NCI-H1694 treated with DMSO at 0.1 percent for 48 hours (cell line): ENCODE measurements around the gene CRKL.

Source experiments
- DNase-seq: peaks from one replicate; lab custom pipeline; 2025; lab: John Stamatoyannopoulos, UW

Gene CRKL

DNA sequence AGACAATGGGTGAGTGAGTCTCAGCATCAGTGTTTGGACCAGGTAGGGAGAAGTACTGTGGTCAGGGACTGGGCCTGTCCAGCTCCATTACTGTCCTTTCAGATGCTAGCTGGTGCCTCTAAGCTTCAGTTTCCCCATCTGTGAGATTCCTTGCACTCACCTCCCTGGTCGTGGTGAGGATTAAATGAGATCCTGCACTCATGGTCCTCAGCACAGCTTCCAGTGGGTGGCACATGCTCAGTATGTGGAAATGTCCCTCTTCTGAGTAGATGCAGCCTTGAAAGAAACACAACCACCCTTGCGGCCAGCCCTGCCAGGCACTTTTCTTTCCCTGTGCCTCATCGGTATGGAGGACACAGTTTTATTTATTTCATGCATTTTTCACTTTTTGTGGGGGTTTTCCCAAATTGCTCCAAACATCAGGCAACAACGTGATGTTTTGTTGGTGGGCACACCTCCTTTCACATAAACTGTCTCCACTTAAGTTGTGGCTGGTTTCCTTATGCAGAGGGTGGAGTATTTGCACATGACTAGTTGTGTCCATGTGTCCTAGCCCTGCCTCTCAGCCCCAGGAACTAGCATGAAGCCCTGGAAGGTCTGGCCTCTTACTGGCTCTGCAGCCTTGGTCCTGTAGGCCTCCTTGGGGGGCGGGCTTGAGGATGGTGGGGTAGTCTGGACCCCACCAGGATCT, 66.0 kb downstream of the CRKL start:
- DNase-seq = no peak

DNA sequence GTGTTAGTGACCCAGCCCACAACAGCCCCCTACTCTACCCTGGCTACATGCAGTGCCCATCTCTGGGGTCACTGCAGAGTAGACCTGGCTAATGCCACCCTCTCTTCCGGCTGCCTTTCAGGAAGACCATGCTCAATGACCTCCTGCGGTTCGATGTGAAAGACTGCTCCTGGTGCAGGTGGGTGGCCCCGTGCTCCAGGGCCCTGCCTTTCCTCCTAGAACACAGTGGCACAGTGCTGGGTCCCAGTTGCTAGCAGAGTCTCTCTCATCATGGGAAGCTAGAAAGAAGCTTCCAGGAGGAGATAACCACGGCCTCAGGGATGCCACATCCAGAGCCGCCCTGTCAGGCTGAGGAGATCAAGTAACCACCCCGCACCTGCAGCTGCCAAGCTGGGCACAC, 68.5 kb downstream of the CRKL start:
- no peak for DNase-seq

DNA sequence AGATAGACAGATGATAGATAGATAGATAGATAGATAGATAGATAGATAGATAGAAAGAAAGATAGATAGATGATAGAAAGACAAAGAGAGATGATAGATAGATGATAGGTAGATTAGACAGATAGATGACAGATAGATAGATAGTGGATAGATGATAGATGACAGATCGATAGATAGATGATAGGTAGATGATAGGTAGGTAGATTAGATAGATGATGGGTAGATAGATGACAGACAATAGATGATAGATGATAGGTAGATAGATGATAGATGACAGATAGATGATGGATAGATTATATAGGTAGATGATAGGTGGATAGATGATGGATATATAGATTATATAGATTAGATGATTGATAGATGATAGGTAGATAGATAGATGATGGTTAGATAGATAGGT, 69.2 kb downstream of the CRKL start:
- DNase-seq = no peak

DNA sequence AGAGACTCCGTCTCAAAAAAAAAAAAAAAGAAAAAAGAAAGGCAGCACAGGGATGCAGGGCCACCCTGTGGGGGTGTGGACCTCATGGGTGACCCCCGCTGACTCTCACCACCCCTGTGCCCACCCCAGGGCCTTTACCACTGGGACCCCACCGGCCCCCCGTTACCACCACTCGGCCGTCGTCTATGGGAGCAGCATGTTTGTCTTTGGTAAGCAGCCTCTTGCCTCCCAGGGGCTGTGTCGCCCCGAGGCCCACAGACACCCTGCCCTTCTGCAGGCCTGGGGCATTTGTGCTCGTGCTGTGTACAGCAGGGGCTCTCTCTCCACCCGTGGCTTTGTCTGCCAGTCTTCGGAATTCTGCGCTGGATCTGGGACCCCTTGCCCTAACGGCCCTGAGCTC, 70.2 kb downstream of the CRKL start:
- DNase-seq = no peak

DNA sequence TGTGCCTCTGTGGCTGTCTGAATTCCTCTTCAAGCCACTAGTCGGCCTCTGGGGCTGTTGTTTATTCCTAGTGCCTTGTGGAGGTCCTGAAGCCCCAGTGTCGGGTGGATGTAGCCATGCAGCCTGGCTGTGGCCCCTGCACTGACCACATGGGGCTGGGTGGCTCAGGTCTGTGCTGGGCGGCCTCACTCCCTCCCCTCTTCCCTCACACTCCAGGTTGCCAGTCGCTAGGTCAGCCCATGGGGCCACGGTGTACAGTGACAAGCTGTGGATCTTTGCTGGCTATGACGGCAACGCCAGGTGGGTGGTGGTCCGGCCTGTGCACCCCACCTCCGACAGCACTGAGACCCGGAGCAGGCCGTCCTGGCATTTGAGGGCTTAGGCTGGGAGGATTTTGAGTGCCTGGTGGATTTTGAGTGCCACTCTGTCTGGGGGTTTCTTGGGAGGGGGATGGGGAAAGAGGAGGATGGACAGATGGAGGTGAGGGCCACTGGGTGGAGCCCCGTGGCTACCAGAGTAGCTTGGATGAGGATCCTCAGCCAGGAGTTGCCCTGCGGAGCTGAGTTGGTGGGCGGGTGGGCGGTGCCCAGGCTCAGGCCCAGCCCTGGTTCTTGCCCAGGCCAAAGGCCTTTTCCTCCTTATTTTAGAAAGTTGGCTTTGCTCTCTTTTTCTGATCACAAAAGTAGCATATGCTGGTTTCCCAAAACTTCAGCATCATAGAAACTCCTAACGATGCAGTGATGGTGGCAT, 71.5 kb downstream of the CRKL start:
- no peak for DNase-seq

DNA sequence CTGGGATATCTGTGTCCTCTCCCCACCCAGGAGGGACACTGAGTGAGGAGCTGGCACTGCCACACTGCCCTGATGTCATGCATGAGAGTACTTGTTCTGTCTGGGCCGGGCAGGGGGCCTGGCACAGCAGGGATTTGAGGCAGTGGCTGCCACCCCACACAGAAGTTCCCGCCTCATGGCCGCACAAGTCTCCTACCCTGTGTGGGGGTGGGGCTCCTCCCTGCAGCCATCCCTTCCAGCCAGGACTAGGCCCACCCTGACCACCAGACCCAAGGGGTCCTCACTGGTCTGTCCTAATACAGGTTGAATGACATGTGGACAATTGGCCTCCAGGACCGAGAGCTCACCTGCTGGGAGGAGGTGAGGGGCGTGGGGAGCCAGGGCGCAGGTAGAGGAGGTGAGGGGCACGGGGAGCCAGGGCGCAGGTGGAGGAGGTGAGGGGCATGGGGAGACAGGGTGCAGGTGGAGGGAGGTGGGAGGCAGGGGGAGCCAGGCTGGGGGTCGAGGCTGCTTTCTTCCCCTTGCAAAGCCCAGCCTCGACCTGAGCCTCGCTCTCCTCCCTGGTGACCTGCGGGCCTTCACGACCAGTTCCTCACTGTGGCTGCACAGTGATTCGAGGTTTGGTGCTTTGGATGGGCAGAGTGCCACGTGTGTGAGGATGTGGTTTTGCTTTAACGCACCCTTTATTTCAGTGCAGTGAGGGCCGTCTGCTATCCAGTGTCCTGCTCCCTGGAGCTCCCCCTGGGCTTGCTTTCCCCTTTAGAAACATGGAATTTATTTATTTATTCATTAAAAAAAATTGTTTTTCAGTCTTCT, 72.3 kb downstream of the CRKL start:
- DNase-seq = no peak

DNA sequence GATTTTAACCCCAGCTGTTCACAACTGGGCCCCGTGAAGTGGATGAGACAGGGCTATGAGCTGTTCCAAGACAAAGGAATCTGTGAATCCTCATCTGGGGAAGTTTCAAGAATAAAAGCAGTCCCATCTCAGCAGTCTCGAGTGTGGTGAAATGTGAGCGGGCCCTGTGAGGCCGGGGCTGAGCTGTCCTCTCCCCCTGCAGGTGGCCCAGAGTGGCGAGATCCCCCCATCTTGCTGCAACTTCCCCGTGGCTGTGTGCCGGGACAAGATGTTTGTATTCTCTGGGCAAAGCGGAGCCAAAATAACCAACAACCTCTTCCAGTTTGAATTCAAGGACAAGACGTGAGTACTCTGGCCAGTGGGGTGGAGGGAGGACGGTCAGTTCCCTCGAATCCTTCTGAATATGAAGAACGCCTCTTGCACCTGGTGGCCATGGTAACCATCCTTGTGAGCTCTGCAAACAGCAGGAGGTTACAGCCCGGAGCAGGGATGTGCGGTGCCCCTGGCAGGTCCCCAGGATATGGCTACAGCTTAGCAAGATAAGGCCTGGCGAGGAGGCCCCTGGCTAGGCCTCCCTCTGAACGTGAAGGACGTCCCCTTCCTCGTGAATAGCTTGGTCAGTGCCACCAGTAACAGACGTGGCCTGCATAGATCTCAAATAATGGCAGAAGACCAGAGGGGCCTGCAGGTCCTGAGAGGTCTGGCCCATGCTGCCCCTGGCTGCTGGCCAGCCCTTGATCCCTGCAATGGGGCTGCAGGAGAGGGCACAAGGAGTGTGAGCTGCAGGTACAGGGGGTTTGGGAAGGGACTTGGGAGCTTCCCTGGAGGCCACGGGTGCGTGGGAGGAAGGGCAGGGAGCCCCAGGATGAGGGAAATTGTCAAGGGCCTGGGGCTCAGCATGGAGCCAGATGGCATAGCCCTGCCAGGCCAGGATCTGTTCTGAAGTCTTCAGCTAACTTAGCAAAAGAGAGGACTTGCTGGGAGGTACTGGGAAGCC, 73.3 kb downstream of the CRKL start:
- no peak for DNase-seq

DNA sequence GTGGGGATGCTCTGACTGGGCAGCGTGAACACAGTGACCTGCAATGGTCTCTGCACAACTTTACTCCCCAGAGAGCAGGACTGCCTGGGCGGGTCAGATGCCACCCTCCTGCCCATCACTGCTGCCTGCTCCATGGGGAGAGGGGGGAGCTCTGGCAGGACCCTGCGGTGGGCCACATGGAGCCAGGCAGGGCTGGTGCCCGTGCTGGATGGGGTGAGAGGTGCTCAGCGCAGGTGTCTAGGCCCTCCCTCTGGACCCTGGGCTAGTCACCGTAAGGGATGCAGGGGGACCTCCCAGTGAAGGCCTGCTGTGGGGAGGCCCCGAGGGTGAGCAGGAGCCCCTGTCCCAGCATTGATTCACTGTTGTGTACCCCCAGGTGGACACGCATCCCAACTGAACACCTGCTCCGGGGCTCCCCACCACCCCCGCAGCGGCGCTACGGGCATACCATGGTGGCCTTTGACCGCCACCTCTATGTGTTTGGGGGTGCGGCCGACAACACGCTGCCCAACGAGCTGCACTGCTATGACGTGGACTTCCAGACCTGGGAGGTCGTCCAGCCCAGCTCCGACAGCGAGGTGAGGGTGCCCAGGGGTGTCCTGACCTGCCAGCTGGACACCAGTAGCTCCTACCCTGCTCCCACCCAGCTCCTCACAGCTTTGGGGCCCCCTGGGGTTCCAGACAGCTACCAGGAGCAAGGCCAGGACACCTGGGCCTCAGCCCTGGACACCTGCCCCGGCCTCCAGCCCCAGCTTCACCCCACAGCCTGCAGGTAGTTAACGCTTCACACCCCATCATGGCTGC, 74.2 kb downstream of the CRKL start:
- DNase-seq = no peak

DNA sequence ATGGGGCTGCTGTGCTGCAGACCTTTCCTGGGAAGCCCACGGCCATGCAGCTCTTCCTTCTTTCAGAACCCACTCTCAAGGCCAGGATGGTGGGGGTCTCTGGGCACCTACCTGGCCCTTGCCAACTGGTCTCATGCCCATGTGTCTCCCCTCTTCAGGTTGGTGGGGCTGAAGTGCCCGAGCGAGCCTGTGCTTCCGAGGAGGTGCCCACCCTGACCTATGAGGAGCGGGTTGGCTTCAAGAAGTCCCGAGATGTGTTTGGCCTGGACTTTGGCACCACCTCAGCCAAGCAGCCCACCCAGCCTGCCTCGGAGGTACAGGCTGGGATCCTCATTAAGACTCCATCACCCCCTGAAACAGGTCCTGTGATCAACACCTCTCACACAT, 74.8 kb downstream of the CRKL start:
- DNase-seq = no peak

DNA sequence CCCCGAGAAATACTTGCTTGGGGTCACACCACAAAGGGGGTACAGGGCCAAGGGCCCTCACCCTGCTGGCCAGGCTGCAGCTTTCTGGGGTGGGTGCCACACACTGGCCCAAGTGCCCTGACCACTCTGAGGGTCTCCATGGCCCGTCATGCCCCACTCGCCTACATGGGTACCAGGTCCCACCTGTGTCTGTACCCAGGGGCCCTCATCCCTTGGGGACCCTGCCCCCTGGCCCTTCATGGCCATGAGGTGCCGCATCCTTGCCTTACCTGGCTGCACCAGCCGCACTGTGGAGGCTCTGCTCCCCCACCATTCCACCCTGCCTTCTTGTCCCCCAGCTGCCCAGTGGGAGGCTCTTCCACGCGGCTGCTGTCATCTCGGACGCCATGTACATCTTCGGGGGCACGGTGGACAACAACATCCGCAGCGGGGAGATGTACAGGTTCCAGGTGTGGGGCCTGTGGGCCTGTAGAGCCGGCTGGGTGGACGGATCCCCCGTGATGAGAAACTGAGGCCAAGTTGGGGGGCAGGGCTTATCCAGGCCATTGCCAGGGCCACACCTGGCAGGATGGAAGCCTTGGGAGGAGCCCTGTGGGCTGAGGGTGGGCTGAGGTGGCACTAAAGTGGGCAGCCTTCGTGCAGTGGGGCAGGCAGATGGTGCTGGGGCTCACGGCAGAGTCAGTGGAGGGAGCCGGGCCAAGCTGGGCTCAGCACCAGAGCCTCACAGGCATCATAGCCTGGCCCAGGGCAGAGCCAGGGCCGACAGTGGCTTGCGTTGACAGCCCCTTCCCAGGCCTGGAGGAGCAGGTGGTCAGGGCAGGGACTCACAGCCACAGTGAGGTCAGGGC, 75.5 kb downstream of the CRKL start:
- no peak for DNase-seq

DNA sequence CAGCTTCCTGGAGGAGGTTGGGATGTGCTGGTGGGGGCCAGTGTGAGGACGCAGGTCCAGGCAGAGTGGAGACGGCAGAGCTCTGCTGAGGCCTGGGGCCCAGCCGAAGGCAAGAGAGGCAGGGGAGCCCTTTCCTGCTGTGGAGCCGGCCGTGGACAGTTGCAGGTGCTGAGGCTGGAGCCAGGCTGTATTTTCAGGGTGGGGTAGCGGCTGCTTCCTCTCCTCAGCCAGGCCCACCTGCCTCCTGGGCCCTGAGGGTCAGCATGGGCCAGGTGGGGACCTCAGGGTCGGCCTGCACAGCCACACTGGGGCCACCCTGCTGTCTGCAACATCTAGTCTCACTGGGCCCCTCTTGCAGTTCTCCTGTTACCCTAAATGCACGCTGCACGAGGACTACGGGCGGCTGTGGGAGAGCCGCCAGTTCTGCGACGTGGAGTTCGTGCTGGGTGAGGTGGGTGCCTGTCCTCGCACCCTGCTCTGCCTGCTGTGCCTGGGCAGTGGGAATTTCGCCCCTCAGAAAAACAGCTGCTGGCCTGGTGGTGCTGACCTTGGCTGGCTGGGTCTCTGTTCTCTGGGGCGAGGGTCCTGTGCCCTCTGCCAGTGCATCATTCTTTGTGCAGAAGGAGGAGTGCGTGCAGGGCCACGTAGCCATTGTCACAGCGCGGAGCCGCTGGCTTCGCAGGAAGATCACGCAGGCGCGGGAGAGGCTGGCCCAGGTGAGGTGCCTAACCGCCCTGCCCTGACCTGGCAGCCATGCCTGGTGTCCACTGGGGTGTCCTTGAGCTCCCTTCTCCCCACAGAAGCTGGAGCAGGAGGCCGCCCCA, 76.3 kb downstream of the CRKL start:
- DNase-seq = no peak

DNA sequence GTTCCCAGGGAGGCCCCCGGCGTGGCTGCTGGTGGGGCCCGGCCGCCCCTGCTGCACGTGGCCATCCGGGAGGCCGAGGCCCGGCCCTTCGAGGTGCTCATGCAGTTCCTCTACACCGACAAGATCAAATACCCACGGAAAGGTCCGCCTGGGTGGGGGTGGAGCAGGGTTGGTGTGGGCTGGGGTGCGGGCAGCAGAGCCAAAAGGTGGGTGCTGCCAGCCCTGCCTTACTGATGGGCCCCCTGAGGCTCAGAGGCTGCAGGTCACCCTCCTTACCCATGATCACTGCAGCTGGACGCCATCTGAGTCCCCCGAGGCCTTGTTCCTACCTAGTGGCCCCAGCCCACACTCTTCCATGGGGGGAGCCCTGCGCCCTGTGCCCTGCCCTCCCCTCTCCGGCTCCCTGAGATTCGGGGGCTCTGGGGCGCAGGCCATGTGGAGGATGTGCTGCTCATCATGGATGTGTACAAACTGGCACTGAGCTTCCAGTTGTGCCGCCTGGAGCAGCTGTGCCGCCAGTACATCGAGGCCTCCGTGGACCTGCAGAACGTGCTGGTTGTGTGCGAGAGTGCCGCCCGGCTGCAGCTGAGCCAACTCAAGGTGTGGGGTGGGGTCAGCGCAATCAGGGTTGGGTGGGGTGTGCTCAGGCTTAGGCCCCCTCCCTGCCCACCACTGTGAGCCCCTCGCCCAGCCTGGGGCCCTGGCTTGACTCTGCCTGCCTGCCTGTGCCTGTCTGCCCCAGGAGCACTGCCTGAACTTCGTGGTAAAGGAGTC, 77.1 kb downstream of the CRKL start:
- DNase-seq = no peak

DNA sequence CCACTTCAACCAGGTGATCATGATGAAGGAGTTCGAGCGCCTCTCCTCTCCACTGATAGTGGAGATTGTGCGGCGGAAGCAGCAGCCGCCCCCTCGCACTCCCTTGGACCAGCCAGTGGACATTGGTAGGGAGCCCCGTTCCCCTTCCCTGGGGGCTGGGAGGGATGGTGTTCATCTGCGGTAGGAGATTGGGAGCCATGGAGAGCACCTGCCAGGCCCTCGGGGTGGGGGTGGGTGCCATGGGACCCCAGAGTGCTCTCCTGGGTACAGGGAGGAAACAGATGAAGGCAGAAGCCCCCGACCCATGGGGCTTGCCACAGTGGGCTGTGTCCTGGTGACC, 77.7 kb downstream of the CRKL start:
- DNase-seq = no peak

DNA sequence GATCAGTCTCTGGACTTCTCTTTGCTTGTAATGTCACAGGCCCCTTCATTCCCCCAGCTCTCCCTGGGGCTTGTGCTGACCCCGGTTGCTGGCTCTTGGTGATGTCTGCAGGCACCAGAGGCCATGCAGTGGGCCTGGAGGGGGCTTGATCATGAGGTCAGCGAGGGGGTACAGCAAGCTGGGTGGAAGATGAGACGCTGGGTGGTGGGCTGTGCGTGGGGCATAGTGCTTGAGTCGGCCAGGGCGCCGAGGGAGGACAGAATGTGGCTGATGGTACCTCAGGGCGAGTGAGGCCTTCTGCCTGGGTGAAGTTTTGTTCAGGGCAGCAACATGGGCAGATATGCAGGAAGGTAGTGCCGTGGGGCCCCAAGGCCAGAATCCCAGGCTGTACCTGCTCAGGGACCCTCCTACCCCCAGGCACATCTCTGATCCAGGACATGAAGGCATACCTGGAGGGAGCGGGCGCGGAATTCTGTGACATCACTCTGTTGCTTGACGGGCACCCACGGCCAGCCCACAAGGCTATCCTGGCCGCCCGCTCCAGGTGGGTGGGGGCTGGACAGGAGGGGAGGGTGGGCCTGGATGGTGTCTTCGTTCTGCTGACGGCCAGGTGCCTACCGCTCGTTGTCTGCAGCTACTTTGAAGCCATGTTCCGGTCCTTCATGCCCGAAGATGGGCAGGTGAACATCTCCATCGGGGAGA, 78.3 kb downstream of the CRKL start:
- no peak for DNase-seq

DNA sequence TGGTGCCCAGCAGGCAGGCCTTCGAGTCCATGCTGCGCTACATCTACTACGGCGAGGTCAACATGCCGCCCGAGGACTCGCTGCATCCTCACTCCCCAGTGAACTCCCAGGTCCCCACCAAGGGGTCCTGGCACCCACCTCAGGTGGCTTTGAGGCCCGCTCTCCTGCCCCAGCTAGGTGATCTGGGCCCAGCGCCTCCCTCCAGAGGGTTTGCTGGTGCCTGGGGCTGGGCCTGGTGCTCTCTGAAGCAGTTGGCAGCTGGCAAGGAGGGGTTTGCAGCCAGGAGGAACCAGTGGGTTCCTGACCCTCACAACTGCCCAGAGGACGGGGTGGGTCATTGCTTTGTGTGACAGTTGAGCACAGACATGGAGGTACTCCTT, 78.8 kb downstream of the CRKL start:
- no peak for DNase-seq

DNA sequence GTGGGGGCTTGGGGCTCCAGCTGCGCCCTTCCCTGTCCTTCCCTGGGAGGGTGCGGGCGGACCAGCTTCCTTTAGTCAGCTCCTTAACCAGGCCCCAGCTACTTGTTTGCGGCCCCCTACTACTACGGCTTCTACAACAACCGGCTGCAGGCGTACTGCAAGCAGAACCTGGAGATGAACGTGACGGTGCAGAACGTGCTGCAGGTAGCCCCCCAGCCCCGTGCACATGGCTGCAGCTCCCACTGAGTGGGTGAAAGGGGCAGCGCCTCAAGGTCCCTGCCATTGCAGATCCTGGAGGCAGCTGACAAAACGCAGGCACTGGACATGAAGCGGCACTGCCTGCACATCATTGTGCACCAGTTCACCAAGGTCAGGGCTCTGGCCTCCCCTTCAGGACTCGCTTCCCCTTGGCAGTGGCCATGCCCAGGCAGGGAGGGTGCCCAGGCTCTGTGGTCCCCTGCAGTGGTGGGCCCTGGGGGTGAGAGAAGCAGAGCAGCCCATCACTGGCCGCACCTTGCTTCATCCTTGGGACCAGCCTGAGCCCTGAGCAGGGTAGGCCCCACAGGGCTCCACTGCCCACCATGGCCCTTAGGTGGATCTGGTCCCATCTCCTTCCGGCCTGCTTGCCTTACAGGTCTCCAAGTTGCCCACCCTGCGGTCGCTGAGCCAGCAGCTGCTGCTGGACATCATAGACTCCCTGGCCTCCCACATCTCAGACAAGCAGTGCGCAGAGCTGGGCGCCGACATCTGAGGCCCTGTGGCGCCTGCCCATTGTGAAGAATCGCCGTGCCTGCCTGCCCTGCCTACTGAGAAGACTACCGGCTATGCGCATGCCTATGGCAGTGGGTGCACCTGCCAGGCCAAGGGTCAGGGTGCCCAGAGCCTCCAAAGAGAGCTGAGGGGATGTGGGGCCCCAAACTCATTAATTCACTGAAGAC, 79.7 kb downstream of the CRKL start:
- DNase-seq = no peak
